Measurements from ENCODE around the gene OTOP1.
A peak's percentile ranks its signal among the peaks of the same experiment; 100 is the strongest.
"Not testable (repeated sequence)": the region's sequence is repeated elsewhere in the genome, so short reads cannot be mapped to it uniquely, and the experiment has no call there.

OTOP1 gene, protein sequence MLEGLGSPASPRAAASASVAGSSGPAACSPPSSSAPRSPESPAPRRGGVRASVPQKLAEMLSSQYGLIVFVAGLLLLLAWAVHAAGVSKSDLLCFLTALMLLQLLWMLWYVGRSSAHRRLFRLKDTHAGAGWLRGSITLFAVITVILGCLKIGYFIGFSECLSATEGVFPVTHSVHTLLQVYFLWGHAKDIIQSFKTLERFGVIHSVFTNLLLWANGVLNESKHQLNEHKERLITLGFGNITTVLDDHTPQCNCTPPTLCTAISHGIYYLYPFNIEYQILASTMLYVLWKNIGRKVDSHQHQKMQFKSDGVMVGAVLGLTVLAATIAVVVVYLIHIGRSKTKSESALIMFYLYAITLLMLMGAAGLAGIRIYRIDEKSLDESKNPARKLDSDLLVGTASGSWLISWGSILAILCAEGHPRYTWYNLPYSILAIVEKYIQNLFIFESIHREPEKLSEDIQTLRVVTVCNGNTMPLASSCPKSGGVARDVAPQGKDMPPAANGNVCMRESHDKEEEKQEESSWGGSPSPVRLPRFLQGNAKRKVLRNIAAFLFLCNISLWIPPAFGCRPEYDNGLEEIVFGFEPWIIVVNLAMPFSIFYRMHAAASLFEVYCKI

GRCh38 chr4:4226606-4227438 is at the start of gene OTOP1:
Gene OTOP1 (minus strand): TSS chr4:4226929. CDS start chr4:4226864, 65 bp downstream.
- no peak for DNase-seq

DNA sequence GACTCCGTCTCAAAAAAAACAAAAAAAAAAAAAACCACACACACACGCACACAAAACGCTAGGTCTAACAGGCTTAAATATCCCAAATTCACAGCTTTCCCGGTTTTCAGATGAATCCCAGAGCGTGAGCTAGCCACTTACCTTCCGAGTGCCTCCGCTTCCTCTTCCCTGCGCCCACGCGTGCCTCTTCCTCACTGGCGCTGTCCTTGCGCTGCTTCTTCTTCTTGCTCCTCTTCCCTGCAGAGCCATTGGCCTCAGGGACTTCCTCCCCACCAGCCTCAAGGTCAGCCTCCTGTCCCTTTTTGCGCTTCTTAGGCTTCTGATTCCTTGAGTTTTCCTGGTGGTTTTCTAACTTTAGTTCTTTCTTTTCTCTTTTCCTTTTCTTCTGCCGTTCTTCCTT is 47.5 kb upstream of the OTOP1 start:
- DNase-seq, result no peak

- DNase-seq, result no peak
Measured at GRCh38 chr4:4271912-4272311, 45.2 kb upstream of the OTOP1 start.

GRCh38 chr4:4270529-4270928 is 43.8 kb upstream of the OTOP1 start:
- DNase-seq, result no peak

DNA sequence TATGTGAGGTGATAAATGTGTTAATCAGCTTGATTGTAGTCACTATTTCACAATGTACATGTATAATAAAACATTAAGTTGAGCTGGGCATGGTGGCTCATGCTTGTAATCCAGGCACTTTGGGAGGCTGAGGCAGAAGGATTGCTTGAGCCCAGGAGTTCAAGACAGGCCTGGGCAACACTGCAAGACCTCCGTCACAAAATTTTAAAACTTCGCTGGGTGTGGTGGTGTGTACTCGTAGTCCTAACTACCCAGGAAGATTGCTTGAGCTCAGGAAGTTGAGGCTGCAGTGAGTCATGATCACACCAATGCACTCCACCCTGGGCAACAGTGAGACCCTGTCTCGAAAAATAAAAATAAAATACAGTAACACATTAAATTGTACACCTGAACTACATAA is 43.1 kb upstream of the OTOP1 start:
- DNase-seq, result peak; percentile 72

DNA sequence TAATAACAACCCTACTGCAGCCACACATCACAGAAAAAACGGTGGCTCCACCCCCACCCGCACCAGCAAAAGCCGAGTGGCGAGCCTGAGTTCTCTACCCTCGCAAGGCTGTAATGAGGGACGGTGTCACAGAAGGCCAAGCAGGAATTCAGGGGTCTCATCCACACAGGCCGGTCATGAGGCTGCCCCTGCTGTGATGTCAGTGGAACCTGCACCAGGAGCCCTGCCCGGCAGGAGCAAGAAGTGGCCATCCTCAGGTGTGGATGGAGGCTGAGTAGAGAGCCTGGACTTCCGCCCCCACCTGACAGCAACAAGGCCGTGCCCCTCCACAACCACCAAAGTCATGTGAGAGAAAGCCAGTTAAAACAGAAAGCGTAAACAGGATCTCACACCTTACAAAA is 42.6 kb upstream of the OTOP1 start:
- peak; percentile 72 for DNase-seq

DNA sequence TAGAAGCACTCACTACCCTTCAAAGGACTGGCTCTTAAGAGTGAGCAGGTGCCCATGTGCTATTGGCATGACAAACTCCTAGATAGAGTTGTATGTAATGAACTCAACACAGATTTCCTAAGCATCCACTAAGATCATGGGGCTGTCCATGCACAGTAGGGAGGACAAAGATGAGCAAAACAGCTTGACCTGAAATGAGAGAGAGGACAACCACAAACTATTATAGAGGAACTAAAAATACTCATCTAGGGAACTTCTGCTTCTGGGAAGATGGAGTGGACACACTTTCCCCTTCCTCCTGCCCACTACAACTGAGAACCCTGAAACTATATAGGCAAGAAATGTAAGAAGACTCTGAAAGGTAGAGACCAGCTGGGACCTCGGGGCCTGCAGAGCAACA is 42.0 kb upstream of the OTOP1 start:
- no peak for DNase-seq

- no peak for DNase-seq
Measured at GRCh38 chr4:4267981-4268380, 41.3 kb upstream of the OTOP1 start.

- peak; percentile 81 for DNase-seq
Measured at GRCh38 chr4:4260185-4260751, 33.5 kb upstream of the OTOP1 start.

DNA sequence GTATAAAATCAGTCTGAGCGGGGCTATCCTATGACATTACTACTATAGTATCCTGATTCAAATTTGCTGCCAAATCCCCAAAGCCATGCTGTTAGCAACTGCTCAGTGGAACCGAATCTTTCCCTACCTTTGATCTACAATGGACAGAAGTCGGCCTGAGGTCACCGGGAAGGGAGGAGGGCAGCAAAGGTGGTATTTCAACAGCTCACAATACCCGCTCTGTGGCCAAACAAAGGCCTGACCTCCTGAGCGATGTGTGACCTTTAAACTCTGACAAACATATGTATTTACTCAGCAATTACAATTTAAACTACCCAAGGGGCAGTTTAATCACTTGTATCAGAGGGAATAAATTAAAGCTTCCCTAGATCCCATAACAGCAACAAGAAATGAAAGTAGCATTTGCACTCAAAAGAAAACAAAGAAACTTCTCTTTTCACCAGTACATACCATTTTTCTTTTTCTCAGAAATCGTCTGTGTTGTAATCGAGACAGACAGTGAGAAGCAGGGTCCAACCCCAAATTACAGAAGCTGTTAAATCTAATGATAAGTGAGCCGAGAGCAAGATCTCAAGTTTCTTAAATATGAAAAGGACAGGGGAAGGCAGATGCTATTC is 32.9 kb upstream of the OTOP1 start:
- DNase-seq, result no peak

DNA sequence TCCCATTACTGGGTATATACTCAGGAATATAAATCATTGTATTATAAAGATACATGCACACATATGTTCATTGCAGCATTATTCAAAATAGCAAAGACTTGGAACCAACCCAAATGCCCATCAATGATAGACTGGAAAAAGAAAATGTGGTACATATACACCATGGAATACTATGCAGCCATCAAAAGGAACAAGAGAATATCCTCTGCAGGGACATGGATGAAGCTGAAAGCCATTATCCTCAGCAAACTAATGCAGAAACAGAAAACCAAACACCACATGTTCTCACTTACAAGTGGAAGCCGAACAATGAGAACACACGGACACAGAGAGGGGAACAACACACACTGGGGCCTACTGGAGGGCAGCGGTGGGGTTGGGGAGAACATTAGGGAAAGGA is 31.0 kb upstream of the OTOP1 start:
- DNase-seq, result not testable (repeated sequence)

GRCh38 chr4:4256799-4257198 is 30.1 kb upstream of the OTOP1 start:
- DNase-seq, result no peak

- no peak for DNase-seq
Measured at GRCh38 chr4:4254666-4255065, 27.9 kb upstream of the OTOP1 start.

GRCh38 chr4:4254199-4254598 is 27.5 kb upstream of the OTOP1 start:
- no peak for DNase-seq

DNA sequence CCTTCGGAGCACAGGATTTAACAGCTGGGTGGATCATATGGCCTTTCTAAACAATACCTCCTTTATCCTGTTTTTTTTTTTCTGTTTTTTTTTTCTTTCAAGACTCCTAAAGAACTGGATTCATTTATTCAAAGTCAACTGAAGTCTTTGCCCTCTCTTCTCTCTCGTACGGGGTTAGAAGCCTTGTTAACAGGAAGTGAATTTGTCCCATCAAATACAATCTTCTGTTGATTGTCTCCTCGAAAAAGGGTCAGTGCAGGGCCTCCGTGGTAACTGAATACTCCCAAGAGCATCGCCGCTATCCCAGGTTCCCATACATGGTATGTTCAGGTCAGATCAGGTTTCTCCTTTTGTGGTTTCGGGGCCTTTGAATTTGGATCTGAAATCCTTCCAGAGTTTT is 23.1 kb upstream of the OTOP1 start:
- DNase-seq, result no peak

DNA sequence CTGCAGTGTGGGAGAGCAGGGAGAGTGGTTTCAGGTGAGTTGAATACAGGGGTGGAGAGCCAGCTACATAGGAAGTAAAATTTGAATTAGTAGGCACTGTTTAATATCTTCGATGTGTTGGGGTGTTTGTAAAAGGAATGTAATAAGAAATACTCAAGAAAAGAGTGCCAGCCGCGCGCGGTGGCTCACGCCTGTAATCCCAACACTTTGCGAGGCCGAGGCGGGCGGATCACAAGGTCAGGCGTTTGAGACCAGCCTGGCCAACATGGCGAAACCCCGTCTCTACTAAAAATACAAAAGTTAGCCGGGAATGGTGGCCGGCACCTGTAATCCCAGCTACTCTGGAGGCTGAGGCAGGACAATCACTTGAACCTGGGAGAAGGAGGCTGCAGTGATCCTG is 22.6 kb upstream of the OTOP1 start:
- not testable (repeated sequence) for DNase-seq

DNA sequence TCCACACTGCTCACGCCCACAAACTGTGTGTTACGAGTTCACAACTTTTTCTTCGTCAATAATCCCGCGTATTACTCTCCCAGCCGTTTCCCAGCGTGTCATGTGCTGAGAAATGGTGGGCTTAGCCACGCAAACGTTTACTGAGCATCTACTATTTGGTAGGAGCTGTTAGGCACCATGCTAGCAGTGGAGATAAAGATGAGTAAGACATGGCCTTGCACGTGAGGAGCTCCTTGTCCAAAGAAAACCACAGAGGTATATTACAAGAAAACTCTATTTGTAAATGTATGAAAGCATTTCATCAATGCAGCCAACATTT is 22.1 kb upstream of the OTOP1 start:
- no peak for DNase-seq

DNA sequence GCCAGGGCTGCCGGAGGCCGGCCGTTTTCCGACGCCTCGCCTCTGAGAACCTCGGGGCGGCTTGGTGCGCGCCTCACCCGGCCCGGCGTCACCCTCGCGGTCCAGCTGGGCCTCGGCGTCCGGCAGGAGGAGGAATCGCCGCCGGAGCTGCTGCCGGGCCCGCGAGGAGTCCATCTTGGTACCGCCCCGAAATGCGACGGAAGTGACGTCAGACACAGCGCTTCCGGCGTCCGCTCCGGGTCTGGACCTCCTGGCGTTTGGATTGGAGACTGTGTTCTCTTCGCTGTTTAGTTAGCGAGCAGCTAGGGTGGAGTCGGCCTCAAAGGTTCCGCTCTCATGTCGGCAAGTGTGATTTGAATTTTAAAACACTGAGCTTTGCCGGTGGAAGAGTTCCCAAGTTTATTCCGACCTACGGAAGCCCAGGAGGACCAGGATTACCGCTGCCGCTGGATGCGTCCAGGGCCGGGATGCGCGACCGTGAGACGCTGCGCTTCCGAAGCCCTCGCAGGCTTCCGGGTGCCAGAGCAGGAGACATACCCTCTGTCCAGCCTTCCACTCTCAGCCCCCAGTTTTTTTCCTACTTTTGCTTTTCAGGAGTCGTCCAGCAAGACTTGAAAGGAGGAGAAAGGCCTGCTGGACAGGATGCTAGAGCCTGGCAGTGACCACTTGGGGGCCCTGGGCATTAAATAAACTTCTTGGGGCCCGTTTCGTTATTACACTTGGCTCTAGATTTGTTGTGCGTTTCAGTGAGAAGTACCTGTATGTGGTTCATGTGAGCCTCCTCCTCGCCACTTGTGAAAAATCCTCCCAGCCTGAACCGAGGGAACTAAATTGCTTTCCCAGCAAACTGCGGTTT is 21.5 kb upstream of the OTOP1 start, which contains the start of gene TMEM128:
Gene TMEM128 (minus strand): TSS at position 195 of the 856 bp plus-strand sequence. CDS start 21 bp downstream, at position 174.
- peak; percentile 94 for DNase-seq

DNA sequence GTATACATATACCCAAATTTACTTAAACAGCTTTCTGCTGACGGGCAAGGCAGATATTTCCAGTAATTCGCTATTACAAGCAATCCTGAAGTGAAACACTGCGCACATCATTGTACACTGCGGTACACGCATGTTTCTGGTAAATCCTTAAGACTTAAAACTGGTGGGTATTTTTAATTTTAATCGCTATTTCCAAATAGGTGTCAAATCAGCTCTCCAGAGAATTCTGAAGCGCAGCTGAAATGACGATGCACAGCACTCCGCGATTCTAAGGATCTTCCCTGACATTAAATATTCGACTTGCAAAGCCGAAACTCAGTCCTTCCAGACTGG is 20.9 kb upstream of the OTOP1 start:
- DNase-seq, result no peak

DNA sequence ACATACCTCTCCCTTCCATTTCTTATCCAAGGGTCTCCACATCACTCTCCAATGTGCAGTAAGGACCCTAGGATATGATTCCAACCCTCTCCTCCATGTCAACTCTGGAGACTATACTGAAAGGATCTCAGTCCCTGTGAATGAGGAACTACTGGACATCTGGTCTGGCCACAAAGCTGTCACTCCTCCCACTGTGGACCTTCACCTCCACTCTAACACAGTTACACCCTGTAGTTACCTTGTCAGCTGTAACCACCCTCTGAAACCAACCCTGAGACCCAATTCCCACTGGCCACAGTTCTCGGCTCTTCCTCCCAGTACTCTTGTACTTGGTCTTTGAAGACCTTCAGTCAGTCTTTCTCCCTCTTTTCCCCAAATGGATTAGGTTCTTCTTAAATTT is 18.4 kb upstream of the OTOP1 start:
- DNase-seq, result no peak

DNA sequence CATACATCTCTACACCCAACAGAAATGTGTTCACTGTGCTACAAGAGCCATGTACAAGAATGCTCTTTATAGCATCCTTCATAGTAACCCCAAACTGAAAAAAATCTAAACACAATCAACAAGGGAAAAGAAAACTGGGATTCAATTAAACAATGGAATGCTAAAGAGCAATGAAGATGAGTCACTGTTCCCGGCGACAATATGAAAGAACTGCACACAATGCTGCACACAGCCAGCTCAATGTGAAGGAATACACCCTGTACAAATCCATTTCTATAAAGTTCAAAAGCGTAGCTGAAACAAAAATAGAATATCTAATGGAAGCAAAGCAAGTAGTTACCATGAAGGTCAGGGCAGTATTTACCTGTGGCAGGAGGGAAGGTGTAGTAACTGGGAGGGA is 12.8 kb upstream of the OTOP1 start:
- DNase-seq, result not testable (repeated sequence)

DNA sequence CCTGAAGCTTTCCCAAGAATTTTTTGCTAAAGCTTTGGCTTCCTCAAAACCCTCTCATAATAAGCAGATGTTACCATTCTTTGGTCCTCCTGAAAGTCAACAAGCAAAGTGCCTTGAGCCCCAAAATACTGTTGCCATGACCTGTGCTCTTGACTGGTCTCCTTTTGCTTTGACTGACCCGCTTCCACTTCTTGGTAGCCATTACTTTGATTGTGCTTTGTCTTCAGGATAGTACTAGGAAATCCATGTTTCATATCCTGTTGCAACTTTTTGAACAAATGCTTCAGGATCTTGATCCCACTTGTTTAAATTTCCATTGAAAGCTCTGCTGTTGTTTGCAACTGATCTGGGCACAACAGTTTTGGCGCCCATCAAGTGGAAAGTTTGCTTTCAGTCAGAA is 6.9 kb upstream of the OTOP1 start:
- no peak for DNase-seq
